ENCODE results near the gene CR2. TPM values are rescaled to one million over a fixed set of nuclear protein-coding genes. Genes with fewer than 3 reads are reported as not detected.

The CR2 gene
- total and polyA plus RNA-seq, 4 donors, result 0.05 to 0.36 (median 0.14) TPM; not detected in 1

DNA sequence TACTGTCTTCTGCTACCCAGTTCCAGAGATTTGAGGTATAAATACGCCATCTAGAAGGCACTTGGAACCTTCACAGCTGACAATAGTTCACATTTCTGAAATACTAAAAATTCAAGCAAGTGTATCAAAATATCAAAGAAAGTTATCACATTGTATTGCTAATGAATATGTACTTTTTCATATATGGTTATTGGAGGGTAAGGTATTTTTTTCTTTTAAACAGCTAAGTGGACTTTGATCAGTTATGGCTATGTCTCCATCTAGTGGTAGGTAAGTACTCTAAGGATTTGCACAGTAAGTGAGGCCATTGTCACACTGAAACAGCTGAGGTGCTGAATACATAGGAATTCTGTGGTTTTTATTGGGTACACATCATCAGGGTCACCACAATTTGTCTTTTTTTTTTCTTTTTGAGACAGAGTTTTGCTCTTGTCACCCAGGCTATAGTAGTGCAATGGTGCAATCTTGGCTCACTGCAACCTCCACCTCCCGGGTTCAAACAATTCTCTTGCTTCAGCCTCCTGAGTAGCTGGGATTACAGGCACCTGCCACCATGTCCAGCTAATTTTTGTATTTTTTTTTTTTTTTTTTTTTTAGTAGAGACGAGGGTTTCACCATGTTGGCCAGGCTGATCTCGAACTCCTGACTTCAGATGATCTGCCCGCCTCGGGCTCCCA lies 49.1 kb upstream of the CR2 start:
- no peak for DNase-seq (ENCODE audit: low spot score)
- no peak overlapping the region for H3K4me3 ChIP-seq (ENCODE audit: low read depth in 1 of 3, low read length in 3 of 3)
- H3K36me3 ChIP-seq (ENCODE audit: control insufficient read depth in 4 of 4, insufficient read depth in 3 of 4, low read depth in 1 of 4, low read length in 3 of 4), result no peaks in the 10 kb centered on the region
- no peak overlapping the region for H3K9ac ChIP-seq (ENCODE audit: low read depth in 1 of 2, low read length in 2 of 2)
- WGBS, result 84% methylated on average over 6 of the region's 6 CpGs
- TF ChIP-seq, protein P1, sequence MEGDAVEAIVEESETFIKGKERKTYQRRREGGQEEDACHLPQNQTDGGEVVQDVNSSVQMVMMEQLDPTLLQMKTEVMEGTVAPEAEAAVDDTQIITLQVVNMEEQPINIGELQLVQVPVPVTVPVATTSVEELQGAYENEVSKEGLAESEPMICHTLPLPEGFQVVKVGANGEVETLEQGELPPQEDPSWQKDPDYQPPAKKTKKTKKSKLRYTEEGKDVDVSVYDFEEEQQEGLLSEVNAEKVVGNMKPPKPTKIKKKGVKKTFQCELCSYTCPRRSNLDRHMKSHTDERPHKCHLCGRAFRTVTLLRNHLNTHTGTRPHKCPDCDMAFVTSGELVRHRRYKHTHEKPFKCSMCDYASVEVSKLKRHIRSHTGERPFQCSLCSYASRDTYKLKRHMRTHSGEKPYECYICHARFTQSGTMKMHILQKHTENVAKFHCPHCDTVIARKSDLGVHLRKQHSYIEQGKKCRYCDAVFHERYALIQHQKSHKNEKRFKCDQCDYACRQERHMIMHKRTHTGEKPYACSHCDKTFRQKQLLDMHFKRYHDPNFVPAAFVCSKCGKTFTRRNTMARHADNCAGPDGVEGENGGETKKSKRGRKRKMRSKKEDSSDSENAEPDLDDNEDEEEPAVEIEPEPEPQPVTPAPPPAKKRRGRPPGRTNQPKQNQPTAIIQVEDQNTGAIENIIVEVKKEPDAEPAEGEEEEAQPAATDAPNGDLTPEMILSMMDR (IDR thresholded peaks at IDR 0.05; ENCODE audit: low read depth, low read length, missing input control), result peak; percentile 69
- TF ChIP-seq RAD21 (IDR thresholded peaks at IDR 0.05) (peak; percentile 90 to 93), HNF4A (conservative IDR thresholded peaks at IDR 0.05) (peak; percentile 92 to 93), FOXA1 (IDR thresholded peaks at IDR 0.05) (no peak), HNF4G (IDR thresholded peaks at IDR 0.05) (peak; percentile 89), RXRA (IDR thresholded peaks at IDR 0.05) (peak in 1 of 2 donors; percentile 33), SP1 (IDR thresholded peaks at IDR 0.05) (no peak)
- H3K9me3 ChIP-seq (ENCODE audit: control insufficient read depth in 4 of 4, low read length in 3 of 4), result no peaks in the 10 kb centered on the region
- H3K27me3 ChIP-seq (ENCODE audit: control insufficient read depth in 4 of 4, insufficient read depth in 4 of 4, low read length in 3 of 4), result no peaks in the 10 kb centered on the region
- peaks cover 0 to 7% (median 2%) of the 10 kb centered on the region in 4 donors for H3K4me1 ChIP-seq (ENCODE audit: control insufficient read depth in 4 of 4, insufficient read depth in 4 of 4, low read length in 3 of 4)
- H3K27ac ChIP-seq (ENCODE audit: low read depth in 1 of 2, low read length in 2 of 2), result no peak overlapping the region

DNA sequence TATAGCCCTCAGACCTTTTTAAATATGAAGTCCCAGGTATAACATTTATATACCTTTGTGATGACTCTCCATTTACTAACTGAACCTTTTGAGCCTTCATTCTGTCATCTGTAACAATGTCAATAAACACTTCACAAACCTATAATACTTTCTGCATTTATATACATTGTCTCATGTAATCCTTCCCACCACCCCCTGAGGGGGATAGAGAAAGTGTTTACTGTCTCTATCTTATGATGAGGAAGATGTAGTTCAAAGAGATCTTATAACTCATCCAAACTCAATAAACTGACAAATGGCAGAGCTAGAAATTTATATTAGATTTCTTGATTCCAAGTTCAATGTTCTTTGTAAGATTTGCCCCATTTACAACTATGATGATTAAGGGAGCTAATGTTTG lies 48.3 kb upstream of the CR2 start:
- Histone ChIP-seq H3K4me3 (ENCODE audit: low read depth in 1 of 3, low read length in 3 of 3) (no peak overlapping the region), H3K27ac (ENCODE audit: low read depth in 1 of 2, low read length in 2 of 2) (no peak overlapping the region), H3K9ac (ENCODE audit: low read depth in 1 of 2, low read length in 2 of 2) (no peak overlapping the region), H3K4me1 (ENCODE audit: control insufficient read depth in 4 of 4, insufficient read depth in 4 of 4, low read length in 3 of 4) (peaks cover 0 to 7% (median 2%) of the 10 kb centered on the region in 4 donors), H3K36me3 (ENCODE audit: control insufficient read depth in 4 of 4, insufficient read depth in 3 of 4, low read depth in 1 of 4, low read length in 3 of 4) (no peaks in the 10 kb centered on the region), H3K9me3 (ENCODE audit: control insufficient read depth in 4 of 4, low read length in 3 of 4) (no peaks in the 10 kb centered on the region), H3K27me3 (ENCODE audit: control insufficient read depth in 4 of 4, insufficient read depth in 4 of 4, low read length in 3 of 4) (no peaks in the 10 kb centered on the region)
- no peak for DNase-seq (ENCODE audit: low spot score)
- no peak for TF ChIP-seq HNF4A (conservative IDR thresholded peaks at IDR 0.05)
- no peak for TF ChIP-seq YY1 (IDR thresholded peaks at IDR 0.05)
- TF ChIP-seq, protein P2, sequence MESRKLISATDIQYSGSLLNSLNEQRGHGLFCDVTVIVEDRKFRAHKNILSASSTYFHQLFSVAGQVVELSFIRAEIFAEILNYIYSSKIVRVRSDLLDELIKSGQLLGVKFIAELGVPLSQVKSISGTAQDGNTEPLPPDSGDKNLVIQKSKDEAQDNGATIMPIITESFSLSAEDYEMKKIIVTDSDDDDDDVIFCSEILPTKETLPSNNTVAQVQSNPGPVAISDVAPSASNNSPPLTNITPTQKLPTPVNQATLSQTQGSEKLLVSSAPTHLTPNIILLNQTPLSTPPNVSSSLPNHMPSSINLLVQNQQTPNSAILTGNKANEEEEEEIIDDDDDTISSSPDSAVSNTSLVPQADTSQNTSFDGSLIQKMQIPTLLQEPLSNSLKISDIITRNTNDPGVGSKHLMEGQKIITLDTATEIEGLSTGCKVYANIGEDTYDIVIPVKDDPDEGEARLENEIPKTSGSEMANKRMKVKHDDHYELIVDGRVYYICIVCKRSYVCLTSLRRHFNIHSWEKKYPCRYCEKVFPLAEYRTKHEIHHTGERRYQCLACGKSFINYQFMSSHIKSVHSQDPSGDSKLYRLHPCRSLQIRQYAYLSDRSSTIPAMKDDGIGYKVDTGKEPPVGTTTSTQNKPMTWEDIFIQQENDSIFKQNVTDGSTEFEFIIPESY (IDR thresholded peaks at IDR 0.05), result no peak
- no peak for TF ChIP-seq RXRA (IDR thresholded peaks at IDR 0.05)
- no peak for TF ChIP-seq FOXA2 (IDR thresholded peaks at IDR 0.05)
- TF ChIP-seq NR2F2 (IDR thresholded peaks at IDR 0.05), result no peak
- no peak for TF ChIP-seq FOXA1 (IDR thresholded peaks at IDR 0.05)
- no peak for TF ChIP-seq RAD21 (IDR thresholded peaks at IDR 0.05)
- TF ChIP-seq, protein P1 (IDR thresholded peaks at IDR 0.05; ENCODE audit: low read depth, low read length, missing input control), result no peak
- no peak for TF ChIP-seq GABPA (IDR thresholded peaks at IDR 0.05 in 1 of 2, conservative IDR thresholded peaks at IDR 0.05 in 1 of 2)
- TF ChIP-seq, protein P3, sequence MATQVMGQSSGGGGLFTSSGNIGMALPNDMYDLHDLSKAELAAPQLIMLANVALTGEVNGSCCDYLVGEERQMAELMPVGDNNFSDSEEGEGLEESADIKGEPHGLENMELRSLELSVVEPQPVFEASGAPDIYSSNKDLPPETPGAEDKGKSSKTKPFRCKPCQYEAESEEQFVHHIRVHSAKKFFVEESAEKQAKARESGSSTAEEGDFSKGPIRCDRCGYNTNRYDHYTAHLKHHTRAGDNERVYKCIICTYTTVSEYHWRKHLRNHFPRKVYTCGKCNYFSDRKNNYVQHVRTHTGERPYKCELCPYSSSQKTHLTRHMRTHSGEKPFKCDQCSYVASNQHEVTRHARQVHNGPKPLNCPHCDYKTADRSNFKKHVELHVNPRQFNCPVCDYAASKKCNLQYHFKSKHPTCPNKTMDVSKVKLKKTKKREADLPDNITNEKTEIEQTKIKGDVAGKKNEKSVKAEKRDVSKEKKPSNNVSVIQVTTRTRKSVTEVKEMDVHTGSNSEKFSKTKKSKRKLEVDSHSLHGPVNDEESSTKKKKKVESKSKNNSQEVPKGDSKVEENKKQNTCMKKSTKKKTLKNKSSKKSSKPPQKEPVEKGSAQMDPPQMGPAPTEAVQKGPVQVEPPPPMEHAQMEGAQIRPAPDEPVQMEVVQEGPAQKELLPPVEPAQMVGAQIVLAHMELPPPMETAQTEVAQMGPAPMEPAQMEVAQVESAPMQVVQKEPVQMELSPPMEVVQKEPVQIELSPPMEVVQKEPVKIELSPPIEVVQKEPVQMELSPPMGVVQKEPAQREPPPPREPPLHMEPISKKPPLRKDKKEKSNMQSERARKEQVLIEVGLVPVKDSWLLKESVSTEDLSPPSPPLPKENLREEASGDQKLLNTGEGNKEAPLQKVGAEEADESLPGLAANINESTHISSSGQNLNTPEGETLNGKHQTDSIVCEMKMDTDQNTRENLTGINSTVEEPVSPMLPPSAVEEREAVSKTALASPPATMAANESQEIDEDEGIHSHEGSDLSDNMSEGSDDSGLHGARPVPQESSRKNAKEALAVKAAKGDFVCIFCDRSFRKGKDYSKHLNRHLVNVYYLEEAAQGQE (IDR thresholded peaks at IDR 0.05), result no peak
- TF ChIP-seq SP1 (IDR thresholded peaks at IDR 0.05), result no peak
- TF ChIP-seq, protein P4, sequence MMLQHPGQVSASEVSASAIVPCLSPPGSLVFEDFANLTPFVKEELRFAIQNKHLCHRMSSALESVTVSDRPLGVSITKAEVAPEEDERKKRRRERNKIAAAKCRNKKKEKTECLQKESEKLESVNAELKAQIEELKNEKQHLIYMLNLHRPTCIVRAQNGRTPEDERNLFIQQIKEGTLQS (IDR thresholded peaks at IDR 0.05), result no peak
- TF ChIP-seq, protein P5, sequence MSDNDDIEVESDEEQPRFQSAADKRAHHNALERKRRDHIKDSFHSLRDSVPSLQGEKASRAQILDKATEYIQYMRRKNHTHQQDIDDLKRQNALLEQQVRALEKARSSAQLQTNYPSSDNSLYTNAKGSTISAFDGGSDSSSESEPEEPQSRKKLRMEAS (IDR thresholded peaks at IDR 0.05), result no peak
- no peak for TF ChIP-seq TAF1 (conservative IDR thresholded peaks at IDR 0.05)
- TF ChIP-seq JUND (IDR thresholded peaks at IDR 0.05), result no peak
- TF ChIP-seq EGR1 (IDR thresholded peaks at IDR 0.05; ENCODE audit: low read depth in 2 of 2), result no peak
- TF ChIP-seq HNF4G (IDR thresholded peaks at IDR 0.05), result no peak

Measured in liver (tissue), 9 donors.